K562 (cell line): ENCODE data around the gene ARL3. TPM values are rescaled to one million over a fixed set of nuclear protein-coding genes. Genes with fewer than 3 reads are reported as not detected.

Experiments used
- ATAC-seq: fragments of 200-7000 bp; cut with Tn5 transposase; 3 replicates; pipeline ENCODE4 v1.9.1; 2020; ENCODE audit warnings: moderate library complexity
- BruUV-seq: library from RNA; stranded (reverse); fragments of 400-500 nt; replicated peaks from 2 replicates; lab custom pipeline; 2021; lab: Mats Ljungman, UMichigan
- CTCF ChIA-PET: fragments of 300-600 bp; formaldehyde crosslinking; extraction: SDS; loops from one replicate; lab custom pipeline; 2021; ENCODE audit warnings: low intra/inter-chr PET ratio; lab: Yijun Ruan, JAX
- POLR2A ChIA-PET: fragments of 300-600, 350-650 bp; sonication (Branson Sonifier 250); formaldehyde crosslinking; extraction: SDS; loops from one replicate; lab custom pipeline; 2021; ENCODE audit warnings: antibody characterized with exemption, inconsistent platforms; lab: Yijun Ruan, JAX
- DNase-seq, 4 experiments: peaks; one replicate each; pipeline versions ENCODE4 v3.0.0 to v3.0.0-alpha.2; 2011 to 2018; ENCODE audit warnings: low spot score in 3 of 4, mixed read lengths in 3 of 4; ENCODE audit errors: extremely low read depth in 1 of 4
- FAIRE-seq: peaks from 2 replicates; lab custom pipeline; 2011; peaks lifted over from hg19 to GRCh38; lab: Jason Lieb, UNC
- H2AFZ ChIP-seq: 2 replicates; pipeline ENCODE4 v1.6.0; 2011; ENCODE audit warnings: low read depth, low read length, control low read depth, inconsistent platforms
- H3K27ac ChIP-seq: fragments of 200-600 bp; 3 replicates; pipeline ENCODE4 v1.8.0; 2011; ENCODE audit warnings: low read depth, mild to moderate bottlenecking, control low read depth, inconsistent platforms, low read length, moderate library complexity, mixed read lengths; ENCODE audit errors: extremely low read depth
- H3K27me3 ChIP-seq, 2 experiments: fragments of 300-600 bp in 1 of 2; 2 replicates in 1 of 2; 3 replicates in 1 of 2; pipeline versions ENCODE4 v1.6.0 to v1.8.0; 2011; ENCODE audit warnings: inconsistent platforms in 2 of 2, low read length in 2 of 2, mild to moderate bottlenecking in 1 of 2, mixed read lengths in 1 of 2, moderate library complexity in 1 of 2; ENCODE audit not compliant: control insufficient read depth in 2 of 2, insufficient read depth in 2 of 2
- H3K36me3 ChIP-seq: fragments of 300-600 bp; 3 replicates; pipeline ENCODE4 v1.8.0; 2011; ENCODE audit warnings: mild to moderate bottlenecking, low read length, inconsistent platforms; ENCODE audit not compliant: control insufficient read depth, insufficient read depth
- H3K4me1 ChIP-seq, 2 experiments: fragments of 200-600 bp in 1 of 2; replicated peaks in 1 of 2; 2 replicates in 1 of 2; 3 replicates in 1 of 2; pipeline versions ENCODE4 v1.5.1 to v1.8.0; 2011; ENCODE audit warnings: inconsistent platforms in 2 of 2, low read length in 2 of 2, mild to moderate bottlenecking in 1 of 2, mixed read lengths in 1 of 2, moderate library complexity in 1 of 2; ENCODE audit not compliant: control insufficient read depth in 2 of 2, insufficient read depth in 2 of 2
- H3K4me2 ChIP-seq: 2 replicates; pipeline ENCODE4 v1.6.1; 2011; ENCODE audit warnings: low read length, control low read depth, inconsistent platforms, mixed read lengths; ENCODE audit not compliant: insufficient read depth
- H3K4me3 ChIP-seq: fragments of 200-600 bp; sonication (generic), shearing (Covaris generic); 2 replicates; pipeline ENCODE4 v1.5.1; 2016; ENCODE audit warnings: control low read depth, inconsistent platforms
- H3K79me2 ChIP-seq: fragments of 200-600 bp; 3 replicates; pipeline ENCODE4 v1.8.0; 2011; ENCODE audit warnings: low read length, inconsistent platforms; ENCODE audit not compliant: control insufficient read depth, insufficient read depth
- H3K9ac ChIP-seq, 2 experiments: 2 replicates each; pipeline versions ENCODE4 v1.6.0 to v1.6.1; 2011; ENCODE audit warnings: low read depth in 2 of 2, low read length in 2 of 2, control low read depth in 1 of 2, inconsistent platforms in 1 of 2, mild to moderate bottlenecking in 1 of 2, mixed read lengths in 1 of 2; ENCODE audit not compliant: insufficient read depth in 1 of 2
- H3K9me1 ChIP-seq: one replicate; pipeline ENCODE4 v1.6.0; 2011; ENCODE audit warnings: inconsistent platforms, mild to moderate bottlenecking, low read length, moderate library complexity; ENCODE audit not compliant: control insufficient read depth, insufficient read depth
- H3K9me3 ChIP-seq: replicated peaks from 2 replicates; pipeline ENCODE4 v1.5.1; 2011; ENCODE audit warnings: low read depth, low read length, inconsistent platforms; ENCODE audit not compliant: control insufficient read depth, insufficient read depth
- H4K20me1 ChIP-seq: replicated peaks from 2 replicates; pipeline ENCODE4 v1.6.1; 2011; ENCODE audit warnings: low read length, inconsistent platforms, mixed read lengths; ENCODE audit not compliant: control insufficient read depth, insufficient read depth
- DDX20 ChIP-seq: fragments of 450-650 bp; IDR thresholded peaks from 2 replicates; pipeline ENCODE4 v1.6.1; 2016; ENCODE audit warnings: missing genetic modification characterization, low read depth, mild to moderate bottlenecking, missing compliant biosample characterization, moderate library complexity
- RNF2 ChIP-seq: sonication (generic); IDR thresholded peaks from 2 replicates; pipeline ENCODE4 v1.6.1; 2016
- SMARCA4 ChIP-seq: fragments of 450-650 bp; IDR thresholded peaks from 2 replicates; pipeline ENCODE4 v1.6.1; 2016
- SMARCB1 ChIP-seq: IDR thresholded peaks from 2 replicates; pipeline ENCODE4 v1.6.1; 2011; ENCODE audit warnings: improper control_type of control experiment, low read depth; ENCODE audit not compliant: insufficient read length
- TSC22D4 ChIP-seq: fragments of 450-650 bp; IDR thresholded peaks from 2 replicates; pipeline ENCODE4 v1.6.1; 2016; ENCODE audit warnings: missing genetic modification characterization, missing biosample characterization, control low read depth
- ZNF263 ChIP-seq: sonication (generic); formaldehyde crosslinking; IDR thresholded peaks from 2 replicates; pipeline ENCODE4 v1.8.0; 2022; ENCODE audit warnings: mild to moderate bottlenecking, missing genetic modification reagents, borderline replicate concordance
- ZNF408 ChIP-seq: fragments of 250-450 bp; sonication (Bioruptor Pico); IDR thresholded peaks from 2 replicates; pipeline ENCODE4 v1.4.0; 2020; ENCODE audit warnings: low read depth, mild to moderate bottlenecking, moderate library complexity
- WGBS: fragments of 100-300 bp; shearing (Covaris generic); methylation state at CpG from one replicate; pipeline ENCODE4 v1.1.6; 2016; ENCODE audit warnings: low coverage, mixed read lengths; ENCODE audit not compliant: insufficient coverage; ENCODE audit errors: missing lambda C conversion rate; 5-methylcytosine and 5-hydroxymethylcytosine counted together
- in situ Hi-C: fragments of 300-500 bp; cut with MboI; formaldehyde crosslinking; loops from 4 replicates; pipeline ENCODE4 v1.15.0; 2018; ENCODE audit warnings: inconsistent platforms, mixed read lengths
- intact Hi-C: fragments of 100-400 bp; cut with micrococcal nuclease; formaldehyde crosslinking; loops from 2 replicates; pipeline ENCODE4 v1.14.2; 2022
- polyA plus RNA-seq, 8 experiments: library from polyadenylated mRNA; depleted of rRNA in 4 of 8; stranded (reverse) in 5 of 8; unstranded in 3 of 8; fragments of >200 nt; fragmentation: Nextera tagmentation in 2 of 8; fragmentation: Illumina TruSeq in 1 of 8; extraction: Ambion mirVana in 2 of 8; extraction: Trizol in 1 of 8; gene quantifications; 2 replicates each; pipeline versions ENCODE4 v1.2.1 to v1.2.3, GENCODE V29; 2011 to 2014; ENCODE audit warnings: inconsistent platforms in 1 of 8, missing spikeins in 1 of 8
- total RNA-seq, 7 experiments: library from RNA; depleted of rRNA in 6 of 7; stranded (reverse); fragments of >200 nt in 6 of 7; fragmentation: Illumina TruSeq in 2 of 7; extraction: Trizol in 2 of 7; gene quantifications; 2 replicates each; pipeline versions ENCODE4 v1.2.1 to v1.2.3, GENCODE V29; 2011 to 2021; ENCODE audit warnings: low replicate concordance in 1 of 7
- TF ChIP-seq, protein P1 (sequence below), 2 experiments: fragments of 150-350 bp in 1 of 2; IDR thresholded peaks; 2 replicates each; pipeline ENCODE4 v1.6.1; 2012 to 2016; ENCODE audit warnings: low read depth in 2 of 2, low read length in 2 of 2, mild to moderate bottlenecking in 1 of 2, moderate library complexity in 1 of 2
- TF ChIP-seq, protein P2 (sequence below): fragments of 250-450 bp; sonication (Bioruptor Pico); IDR thresholded peaks from 2 replicates; pipeline ENCODE4 v1.5.0; 2022; ENCODE audit warnings: mild to moderate bottlenecking
- TF ChIP-seq, protein P3 (sequence below): sonication (generic); formaldehyde crosslinking; IDR thresholded peaks from 2 replicates; pipeline ENCODE4 v1.8.1; 2022; ENCODE audit warnings: missing genetic modification reagents
- TF ChIP-seq, protein P4 (sequence below): fragments of 450-650 bp; IDR thresholded peaks from 2 replicates; pipeline ENCODE4 v1.6.1; 2014; ENCODE audit warnings: low read depth, mild to moderate bottlenecking, moderate library complexity, borderline replicate concordance
- TF ChIP-seq, protein P5 (sequence below): fragments of 450-650 bp; formaldehyde crosslinking; IDR thresholded peaks from 2 replicates; pipeline ENCODE4 v1.4.0; 2022; ENCODE audit warnings: mild to moderate bottlenecking, moderate library complexity

Gene ARL3
- total and polyA plus RNA-seq, 9 of the 15 experiments (the other 6 are each of a cell fraction or from before 2014, with no cell fraction given): 2.9 to 8.9 (median 4.8) TPM

DNA sequence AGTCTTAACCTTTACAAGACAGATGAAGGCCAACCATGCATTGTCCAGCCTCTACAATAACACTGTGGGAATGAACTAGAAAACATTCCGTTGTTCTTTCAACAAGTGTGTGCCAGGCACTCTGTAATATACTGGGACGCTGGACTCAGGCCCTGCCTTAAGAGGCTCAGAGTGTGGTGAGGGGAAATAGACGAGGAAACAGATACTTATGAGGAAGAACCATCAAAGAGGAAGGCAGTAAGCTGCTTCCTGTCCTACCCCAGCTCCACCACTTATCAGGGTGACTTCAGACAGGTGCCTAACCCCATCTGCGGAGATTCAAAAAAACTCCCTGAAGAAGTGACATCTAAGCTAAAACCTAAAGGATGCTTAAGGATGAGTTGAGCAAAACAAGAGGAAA is 78.8 kb downstream of the ARL3 start (continued):
- TF ChIP-seq, protein P1, sequence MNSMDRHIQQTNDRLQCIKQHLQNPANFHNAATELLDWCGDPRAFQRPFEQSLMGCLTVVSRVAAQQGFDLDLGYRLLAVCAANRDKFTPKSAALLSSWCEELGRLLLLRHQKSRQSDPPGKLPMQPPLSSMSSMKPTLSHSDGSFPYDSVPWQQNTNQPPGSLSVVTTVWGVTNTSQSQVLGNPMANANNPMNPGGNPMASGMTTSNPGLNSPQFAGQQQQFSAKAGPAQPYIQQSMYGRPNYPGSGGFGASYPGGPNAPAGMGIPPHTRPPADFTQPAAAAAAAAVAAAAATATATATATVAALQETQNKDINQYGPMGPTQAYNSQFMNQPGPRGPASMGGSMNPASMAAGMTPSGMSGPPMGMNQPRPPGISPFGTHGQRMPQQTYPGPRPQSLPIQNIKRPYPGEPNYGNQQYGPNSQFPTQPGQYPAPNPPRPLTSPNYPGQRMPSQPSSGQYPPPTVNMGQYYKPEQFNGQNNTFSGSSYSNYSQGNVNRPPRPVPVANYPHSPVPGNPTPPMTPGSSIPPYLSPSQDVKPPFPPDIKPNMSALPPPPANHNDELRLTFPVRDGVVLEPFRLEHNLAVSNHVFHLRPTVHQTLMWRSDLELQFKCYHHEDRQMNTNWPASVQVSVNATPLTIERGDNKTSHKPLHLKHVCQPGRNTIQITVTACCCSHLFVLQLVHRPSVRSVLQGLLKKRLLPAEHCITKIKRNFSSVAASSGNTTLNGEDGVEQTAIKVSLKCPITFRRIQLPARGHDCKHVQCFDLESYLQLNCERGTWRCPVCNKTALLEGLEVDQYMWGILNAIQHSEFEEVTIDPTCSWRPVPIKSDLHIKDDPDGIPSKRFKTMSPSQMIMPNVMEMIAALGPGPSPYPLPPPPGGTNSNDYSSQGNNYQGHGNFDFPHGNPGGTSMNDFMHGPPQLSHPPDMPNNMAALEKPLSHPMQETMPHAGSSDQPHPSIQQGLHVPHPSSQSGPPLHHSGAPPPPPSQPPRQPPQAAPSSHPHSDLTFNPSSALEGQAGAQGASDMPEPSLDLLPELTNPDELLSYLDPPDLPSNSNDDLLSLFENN (IDR thresholded peaks at IDR 0.05; ENCODE audit: low read depth in 2 of 2, low read length in 2 of 2): no peak
- TF ChIP-seq ZNF263 (CRISPR knock-in tag): no peak

DNA sequence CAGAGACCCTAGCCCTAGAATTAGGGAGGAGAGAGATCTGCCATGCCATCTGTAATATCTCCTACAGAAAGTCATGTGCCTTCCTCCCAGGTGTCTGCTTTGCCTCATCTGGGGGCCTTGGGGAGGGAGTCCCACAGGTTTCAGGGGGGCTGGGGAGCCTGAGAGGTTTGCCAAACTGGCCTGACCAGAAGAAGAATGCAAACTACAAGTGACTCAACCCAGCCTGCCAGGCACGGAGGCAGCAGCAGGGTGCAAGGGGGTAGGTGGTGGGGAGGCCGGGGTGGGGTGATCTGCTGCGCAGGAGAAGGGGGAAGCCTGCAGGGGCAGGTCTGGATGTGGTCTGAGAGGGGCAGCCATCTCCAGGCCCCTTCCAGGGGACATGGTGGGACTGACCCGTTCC is 79.5 kb downstream of the ARL3 start:
- H3K4me2 ChIP-seq: no peak overlapping the region
- CTCF ChIA-PET: no interaction called here
- no TSS peak for BruUV-seq

More for the DNA sequence above, 79.5 kb downstream of the ARL3 start:
- no peaks in the 10 kb centered on the region for H3K79me2 ChIP-seq
- H3K9me1 ChIP-seq: no peaks in the 10 kb centered on the region
- H2AFZ ChIP-seq: no peak overlapping the region
- no peak overlapping the region for H3K27ac ChIP-seq
- 0 out of 3 replicates have a peak, but pooled peaks cover 3% of the 10 kb centered on the region for H3K36me3 ChIP-seq
- TF ChIP-seq RNF2 (no peak), ZNF408 (CRISPR knock-in tag) (no peak), TSC22D4 (tag) (no peak), DDX20 (tag) (no peak), SMARCB1 (no peak), SMARCA4 (no peak)
- TF ChIP-seq, protein P2, sequence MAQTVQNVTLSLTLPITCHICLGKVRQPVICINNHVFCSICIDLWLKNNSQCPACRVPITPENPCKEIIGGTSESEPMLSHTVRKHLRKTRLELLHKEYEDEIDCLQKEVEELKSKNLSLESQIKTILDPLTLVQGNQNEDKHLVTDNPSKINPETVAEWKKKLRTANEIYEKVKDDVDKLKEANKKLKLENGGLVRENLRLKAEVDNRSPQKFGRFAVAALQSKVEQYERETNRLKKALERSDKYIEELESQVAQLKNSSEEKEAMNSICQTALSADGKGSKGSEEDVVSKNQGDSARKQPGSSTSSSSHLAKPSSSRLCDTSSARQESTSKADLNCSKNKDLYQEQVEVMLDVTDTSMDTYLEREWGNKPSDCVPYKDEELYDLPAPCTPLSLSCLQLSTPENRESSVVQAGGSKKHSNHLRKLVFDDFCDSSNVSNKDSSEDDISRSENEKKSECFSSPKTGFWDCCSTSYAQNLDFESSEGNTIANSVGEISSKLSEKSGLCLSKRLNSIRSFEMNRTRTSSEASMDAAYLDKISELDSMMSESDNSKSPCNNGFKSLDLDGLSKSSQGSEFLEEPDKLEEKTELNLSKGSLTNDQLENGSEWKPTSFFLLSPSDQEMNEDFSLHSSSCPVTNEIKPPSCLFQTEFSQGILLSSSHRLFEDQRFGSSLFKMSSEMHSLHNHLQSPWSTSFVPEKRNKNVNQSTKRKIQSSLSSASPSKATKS (CRISPR knock-in tag): no peak
- TF ChIP-seq, protein P3, sequence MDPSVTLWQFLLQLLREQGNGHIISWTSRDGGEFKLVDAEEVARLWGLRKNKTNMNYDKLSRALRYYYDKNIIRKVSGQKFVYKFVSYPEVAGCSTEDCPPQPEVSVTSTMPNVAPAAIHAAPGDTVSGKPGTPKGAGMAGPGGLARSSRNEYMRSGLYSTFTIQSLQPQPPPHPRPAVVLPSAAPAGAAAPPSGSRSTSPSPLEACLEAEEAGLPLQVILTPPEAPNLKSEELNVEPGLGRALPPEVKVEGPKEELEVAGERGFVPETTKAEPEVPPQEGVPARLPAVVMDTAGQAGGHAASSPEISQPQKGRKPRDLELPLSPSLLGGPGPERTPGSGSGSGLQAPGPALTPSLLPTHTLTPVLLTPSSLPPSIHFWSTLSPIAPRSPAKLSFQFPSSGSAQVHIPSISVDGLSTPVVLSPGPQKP (CRISPR knock-in tag): no peak
- TF ChIP-seq, protein P4, sequence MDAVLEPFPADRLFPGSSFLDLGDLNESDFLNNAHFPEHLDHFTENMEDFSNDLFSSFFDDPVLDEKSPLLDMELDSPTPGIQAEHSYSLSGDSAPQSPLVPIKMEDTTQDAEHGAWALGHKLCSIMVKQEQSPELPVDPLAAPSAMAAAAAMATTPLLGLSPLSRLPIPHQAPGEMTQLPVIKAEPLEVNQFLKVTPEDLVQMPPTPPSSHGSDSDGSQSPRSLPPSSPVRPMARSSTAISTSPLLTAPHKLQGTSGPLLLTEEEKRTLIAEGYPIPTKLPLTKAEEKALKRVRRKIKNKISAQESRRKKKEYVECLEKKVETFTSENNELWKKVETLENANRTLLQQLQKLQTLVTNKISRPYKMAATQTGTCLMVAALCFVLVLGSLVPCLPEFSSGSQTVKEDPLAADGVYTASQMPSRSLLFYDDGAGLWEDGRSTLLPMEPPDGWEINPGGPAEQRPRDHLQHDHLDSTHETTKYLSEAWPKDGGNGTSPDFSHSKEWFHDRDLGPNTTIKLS: no peak
- TF ChIP-seq, protein P5, sequence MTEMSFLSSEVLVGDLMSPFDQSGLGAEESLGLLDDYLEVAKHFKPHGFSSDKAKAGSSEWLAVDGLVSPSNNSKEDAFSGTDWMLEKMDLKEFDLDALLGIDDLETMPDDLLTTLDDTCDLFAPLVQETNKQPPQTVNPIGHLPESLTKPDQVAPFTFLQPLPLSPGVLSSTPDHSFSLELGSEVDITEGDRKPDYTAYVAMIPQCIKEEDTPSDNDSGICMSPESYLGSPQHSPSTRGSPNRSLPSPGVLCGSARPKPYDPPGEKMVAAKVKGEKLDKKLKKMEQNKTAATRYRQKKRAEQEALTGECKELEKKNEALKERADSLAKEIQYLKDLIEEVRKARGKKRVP: no peak
- FAIRE-seq: no peak
- no peaks in the 10 kb centered on the region for H4K20me1 ChIP-seq
- H3K9me3 ChIP-seq: no peaks in the 10 kb centered on the region
- DNase-seq: no peak
- no peak overlapping the region for H3K9ac ChIP-seq
- no CpG with 5 or more reads among the region's 4 CpGs for WGBS
- H3K27me3 ChIP-seq: no peaks in the 10 kb centered on the region
- no peak for ATAC-seq
- H3K4me3 ChIP-seq: no peak overlapping the region
- intact Hi-C loops: no loop called here
- peaks cover 0 to 7% of the 10 kb centered on the region in 2 experiments; a peak in 3 of 5 replicates for H3K4me1 ChIP-seq
- POLR2A ChIA-PET: interaction anchor here (0.6 to 1.1 kb wide), 2 partner anchors 11 to 12 kb away, joined by 3 to 4 read pairs; no protein-coding TSS in a partner anchor
- in situ Hi-C loops: no loop called here
